HEK293 (cell line): ENCODE measurements around the gene ADGRF3.
"Not testable (repeated sequence)": the region's sequence is repeated elsewhere in the genome, so short reads cannot be mapped to it uniquely, and the experiment has no call there.

Experiments used
- CTCF ChIA-PET: fragments of 350-600 bp; formaldehyde crosslinking; extraction: SDS; loops from one replicate; lab custom pipeline; 2021; ENCODE audit warnings: antibody characterized with exemption; lab: Yijun Ruan, JAX
- POLR2A ChIA-PET: fragments of 300-600 bp; formaldehyde crosslinking; extraction: SDS; loops from one replicate; lab custom pipeline; 2020; ENCODE audit warnings: antibody characterized with exemption, inconsistent platforms; lab: Yijun Ruan, JAX
- H3K27ac ChIP-seq: fragments of 200-500 bp; sonication (Bioruptor generic); 2 replicates; pipeline ENCODE4 v1.5.1; 2014; ENCODE audit warnings: low read depth, low read length, control low read depth, inconsistent platforms; ENCODE audit errors: extremely low read depth
- H3K36me3 ChIP-seq, 2 experiments: fragments of 200-500 bp in 1 of 2; sonication (Bioruptor generic) in 1 of 2; 1 replicate in 1 of 2; 2 replicates in 1 of 2; pipeline ENCODE4 v1.5.1; 2014 to 2017; ENCODE audit warnings: inconsistent platforms in 2 of 2, low read length in 2 of 2; ENCODE audit not compliant: control insufficient read depth in 2 of 2, insufficient read depth in 1 of 2
- H3K4me1 ChIP-seq: fragments of 200-500 bp; sonication (Bioruptor generic); 2 replicates; pipeline ENCODE4 v1.5.1; 2014; ENCODE audit warnings: mild to moderate bottlenecking, low read length, inconsistent platforms; ENCODE audit not compliant: control insufficient read depth, insufficient read depth
- H3K4me3 ChIP-seq: 2 replicates; pipeline ENCODE4 v1.5.1; 2011; ENCODE audit warnings: low read depth, mild to moderate bottlenecking, control low read depth, low read length, moderate library complexity
- H3K9me3 ChIP-seq: fragments of 200-500 bp; sonication (Bioruptor generic); 2 replicates; pipeline ENCODE4 v1.5.1; 2014; ENCODE audit warnings: low read depth, low read length, inconsistent platforms; ENCODE audit not compliant: control insufficient read depth, insufficient read depth
- GLI2 ChIP-seq: fragments of 450-650 bp; formaldehyde crosslinking; IDR thresholded peaks from 2 replicates; pipeline ENCODE4; 2017; ENCODE audit warnings: missing biosample characterization, missing genetic modification characterization, low read depth, borderline replicate concordance
- KLF1 ChIP-seq: fragments of 450-650 bp; formaldehyde crosslinking; IDR thresholded peaks from 2 replicates; pipeline ENCODE4 v1.5.1; 2016; ENCODE audit warnings: missing biosample characterization, missing genetic modification characterization
- REST ChIP-seq: fragments of 450-650 bp; formaldehyde crosslinking; IDR thresholded peaks from 2 replicates; pipeline ENCODE4 v1.5.1; 2016; ENCODE audit warnings: missing biosample characterization, missing genetic modification characterization
- TCF7L2 ChIP-seq: IDR thresholded peaks from 2 replicates; pipeline ENCODE4 v1.6.1; 2011; ENCODE audit warnings: low read depth, mild to moderate bottlenecking, inconsistent platforms, low read length, moderate library complexity, borderline replicate concordance
- ZBTB10 ChIP-seq: fragments of 450-650 bp; formaldehyde crosslinking; IDR thresholded peaks from 2 replicates; pipeline ENCODE4 v1.5.1; 2016; ENCODE audit warnings: missing biosample characterization, missing genetic modification characterization
- ZNF169 ChIP-seq: fragments of 450-650 bp; formaldehyde crosslinking; IDR thresholded peaks from 2 replicates; pipeline ENCODE4 v1.5.1; 2016; ENCODE audit warnings: missing biosample characterization, missing genetic modification characterization
- ZNF19 ChIP-seq: fragments of 450-650 bp; formaldehyde crosslinking; IDR thresholded peaks from 2 replicates; pipeline ENCODE4; 2016; ENCODE audit warnings: missing biosample characterization, missing genetic modification characterization, low read depth
- ZNF274 ChIP-seq, 2 experiments: fragments of 200-500 bp in 1 of 2; fragments of 450-650 bp in 1 of 2; sonication (Bioruptor generic) in 1 of 2; formaldehyde crosslinking in 1 of 2; IDR thresholded peaks; 2 replicates each; pipeline versions ENCODE4 v1.5.1 to v1.6.1; 2014 to 2016; ENCODE audit warnings: borderline replicate concordance in 1 of 2, inconsistent platforms in 1 of 2, low read length in 1 of 2, missing biosample characterization in 1 of 2, missing genetic modification characterization in 1 of 2
- ZNF510 ChIP-seq: fragments of 450-650 bp; formaldehyde crosslinking; IDR thresholded peaks from 2 replicates; pipeline ENCODE4 v1.5.1; 2018; ENCODE audit warnings: mild to moderate bottlenecking, missing genetic modification characterization, missing biosample characterization; ENCODE audit not compliant: insufficient replicate concordance
- ZNF558 ChIP-seq: fragments of 450-650 bp; formaldehyde crosslinking; IDR thresholded peaks from 2 replicates; pipeline ENCODE4 v1.5.1; 2016; ENCODE audit warnings: missing biosample characterization, missing genetic modification characterization
- ZNF621 ChIP-seq: fragments of 450-650 bp; formaldehyde crosslinking; IDR thresholded peaks from 2 replicates; pipeline ENCODE4 v1.5.1; 2017; ENCODE audit warnings: missing biosample characterization, missing genetic modification characterization
- ZNF791 ChIP-seq: fragments of 450-650 bp; formaldehyde crosslinking; IDR thresholded peaks from 2 replicates; pipeline ENCODE4 v1.5.1; 2016; ENCODE audit warnings: missing biosample characterization, missing genetic modification characterization
- ZNF830 ChIP-seq: fragments of 450-650 bp; IDR thresholded peaks from 2 replicates; pipeline ENCODE4 v1.5.0; 2018; ENCODE audit warnings: missing biosample characterization, missing genetic modification characterization, low read depth, mild to moderate bottlenecking, moderate library complexity
- ZSCAN30 ChIP-seq: fragments of 450-650 bp; IDR thresholded peaks from 2 replicates; pipeline ENCODE4 v1.5.1; 2018; ENCODE audit warnings: missing biosample characterization, mild to moderate bottlenecking, missing genetic modification characterization, moderate library complexity
- TF ChIP-seq, protein P1 (sequence below): fragments of 450-650 bp; formaldehyde crosslinking; IDR thresholded peaks from 2 replicates; pipeline ENCODE4 v1.5.1; 2016; ENCODE audit warnings: missing biosample characterization, missing genetic modification characterization
- TF ChIP-seq, protein P2 (sequence below): fragments of 450-650 bp; formaldehyde crosslinking; IDR thresholded peaks from 2 replicates; pipeline ENCODE4 v1.5.1; 2017; ENCODE audit warnings: missing biosample characterization, missing genetic modification characterization
- TF ChIP-seq, protein P3 (sequence below): fragments of 450-650 bp; formaldehyde crosslinking; IDR thresholded peaks from 2 replicates; pipeline ENCODE4 v1.5.1; 2017; ENCODE audit warnings: missing biosample characterization, missing genetic modification characterization

Gene ADGRF3

GRCh38 chr2:26270373-26270772, 76.2 kb downstream of the ADGRF3 start:
- POLR2A ChIA-PET: no interaction called here
- TF ChIP-seq ZNF274 (IDR thresholded peaks at IDR 0.05; ENCODE audit: low read length) (no peak), ZNF274 (tag by site-specific recombination; IDR thresholded peaks at IDR 0.05; ENCODE audit: borderline replicate concordance) (no peak), REST (tag by site-specific recombination) (no peak), ZNF169 (no peak), ZNF510 (no peak)
- TF ChIP-seq, protein P1, sequence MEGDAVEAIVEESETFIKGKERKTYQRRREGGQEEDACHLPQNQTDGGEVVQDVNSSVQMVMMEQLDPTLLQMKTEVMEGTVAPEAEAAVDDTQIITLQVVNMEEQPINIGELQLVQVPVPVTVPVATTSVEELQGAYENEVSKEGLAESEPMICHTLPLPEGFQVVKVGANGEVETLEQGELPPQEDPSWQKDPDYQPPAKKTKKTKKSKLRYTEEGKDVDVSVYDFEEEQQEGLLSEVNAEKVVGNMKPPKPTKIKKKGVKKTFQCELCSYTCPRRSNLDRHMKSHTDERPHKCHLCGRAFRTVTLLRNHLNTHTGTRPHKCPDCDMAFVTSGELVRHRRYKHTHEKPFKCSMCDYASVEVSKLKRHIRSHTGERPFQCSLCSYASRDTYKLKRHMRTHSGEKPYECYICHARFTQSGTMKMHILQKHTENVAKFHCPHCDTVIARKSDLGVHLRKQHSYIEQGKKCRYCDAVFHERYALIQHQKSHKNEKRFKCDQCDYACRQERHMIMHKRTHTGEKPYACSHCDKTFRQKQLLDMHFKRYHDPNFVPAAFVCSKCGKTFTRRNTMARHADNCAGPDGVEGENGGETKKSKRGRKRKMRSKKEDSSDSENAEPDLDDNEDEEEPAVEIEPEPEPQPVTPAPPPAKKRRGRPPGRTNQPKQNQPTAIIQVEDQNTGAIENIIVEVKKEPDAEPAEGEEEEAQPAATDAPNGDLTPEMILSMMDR (tag by site-specific recombination): no peak
- TF ChIP-seq, protein P2, sequence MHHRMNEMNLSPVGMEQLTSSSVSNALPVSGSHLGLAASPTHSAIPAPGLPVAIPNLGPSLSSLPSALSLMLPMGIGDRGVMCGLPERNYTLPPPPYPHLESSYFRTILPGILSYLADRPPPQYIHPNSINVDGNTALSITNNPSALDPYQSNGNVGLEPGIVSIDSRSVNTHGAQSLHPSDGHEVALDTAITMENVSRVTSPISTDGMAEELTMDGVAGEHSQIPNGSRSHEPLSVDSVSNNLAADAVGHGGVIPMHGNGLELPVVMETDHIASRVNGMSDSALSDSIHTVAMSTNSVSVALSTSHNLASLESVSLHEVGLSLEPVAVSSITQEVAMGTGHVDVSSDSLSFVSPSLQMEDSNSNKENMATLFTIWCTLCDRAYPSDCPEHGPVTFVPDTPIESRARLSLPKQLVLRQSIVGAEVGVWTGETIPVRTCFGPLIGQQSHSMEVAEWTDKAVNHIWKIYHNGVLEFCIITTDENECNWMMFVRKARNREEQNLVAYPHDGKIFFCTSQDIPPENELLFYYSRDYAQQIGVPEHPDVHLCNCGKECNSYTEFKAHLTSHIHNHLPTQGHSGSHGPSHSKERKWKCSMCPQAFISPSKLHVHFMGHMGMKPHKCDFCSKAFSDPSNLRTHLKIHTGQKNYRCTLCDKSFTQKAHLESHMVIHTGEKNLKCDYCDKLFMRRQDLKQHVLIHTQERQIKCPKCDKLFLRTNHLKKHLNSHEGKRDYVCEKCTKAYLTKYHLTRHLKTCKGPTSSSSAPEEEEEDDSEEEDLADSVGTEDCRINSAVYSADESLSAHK: no peak
- Histone ChIP-seq H3K27ac (no peak overlapping the region), H3K4me1 (peaks cover 12% of the 10 kb centered on the region), H3K4me3 (no peak overlapping the region), H3K36me3 (peaks cover 4 to 7% of the 10 kb centered on the region in 2 experiments), H3K9me3 (no peaks in the 10 kb centered on the region)
- CTCF ChIA-PET: no interaction called here

DNA sequence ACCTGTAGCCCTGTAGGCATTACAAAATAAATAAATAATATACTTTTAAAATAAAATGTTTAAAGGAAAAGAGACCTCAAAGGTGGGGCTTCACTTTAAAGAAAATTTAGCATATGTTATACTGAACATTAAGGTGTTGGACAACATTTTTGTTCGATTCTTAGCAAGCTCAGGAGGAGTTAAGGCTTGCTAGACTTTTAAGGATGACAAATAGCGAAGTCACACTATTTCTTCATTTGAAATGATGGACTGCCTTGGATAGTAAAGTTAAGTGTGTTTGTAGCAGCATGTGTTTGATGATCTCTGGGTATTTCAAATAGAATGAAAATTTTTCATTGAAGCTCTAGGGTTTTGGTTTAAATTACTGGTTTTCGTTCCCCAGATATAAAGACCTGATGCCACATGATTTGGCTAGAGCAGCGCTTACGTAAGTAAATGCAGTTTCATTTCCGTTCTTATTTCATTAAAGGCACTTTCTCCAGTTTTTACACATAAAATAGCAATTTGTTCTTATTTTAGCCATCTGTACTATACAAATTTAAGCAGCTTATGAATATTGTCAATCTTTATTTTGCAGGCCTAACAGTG, 76.9 kb downstream of the ADGRF3 start:
- peaks cover 12% of the 10 kb centered on the region for H3K4me1 ChIP-seq
- TF ChIP-seq TCF7L2: no peak
- TF ChIP-seq GLI2 (tag by site-specific recombination): no peak
- no peak for TF ChIP-seq ZSCAN30
- no peak for TF ChIP-seq ZNF558 (tag by site-specific recombination)
- no peak for TF ChIP-seq ZBTB10
- TF ChIP-seq, protein P3, sequence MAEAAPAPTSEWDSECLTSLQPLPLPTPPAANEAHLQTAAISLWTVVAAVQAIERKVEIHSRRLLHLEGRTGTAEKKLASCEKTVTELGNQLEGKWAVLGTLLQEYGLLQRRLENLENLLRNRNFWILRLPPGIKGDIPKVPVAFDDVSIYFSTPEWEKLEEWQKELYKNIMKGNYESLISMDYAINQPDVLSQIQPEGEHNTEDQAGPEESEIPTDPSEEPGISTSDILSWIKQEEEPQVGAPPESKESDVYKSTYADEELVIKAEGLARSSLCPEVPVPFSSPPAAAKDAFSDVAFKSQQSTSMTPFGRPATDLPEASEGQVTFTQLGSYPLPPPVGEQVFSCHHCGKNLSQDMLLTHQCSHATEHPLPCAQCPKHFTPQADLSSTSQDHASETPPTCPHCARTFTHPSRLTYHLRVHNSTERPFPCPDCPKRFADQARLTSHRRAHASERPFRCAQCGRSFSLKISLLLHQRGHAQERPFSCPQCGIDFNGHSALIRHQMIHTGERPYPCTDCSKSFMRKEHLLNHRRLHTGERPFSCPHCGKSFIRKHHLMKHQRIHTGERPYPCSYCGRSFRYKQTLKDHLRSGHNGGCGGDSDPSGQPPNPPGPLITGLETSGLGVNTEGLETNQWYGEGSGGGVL (tag by site-specific recombination): no peak
- no peak for TF ChIP-seq ZNF791
- TF ChIP-seq ZNF19 (tag by site-specific recombination): no peak
- TF ChIP-seq ZNF830 (tag by site-specific recombination): no peak
- TF ChIP-seq ZNF621 (tag by site-specific recombination): no peak
- no peak for TF ChIP-seq KLF1 (tag by site-specific recombination)
- no peaks in the 10 kb centered on the region for H3K9me3 ChIP-seq
- POLR2A ChIA-PET: no interaction called here
- H3K36me3 ChIP-seq: peaks cover 4 to 8% of the 10 kb centered on the region in 2 experiments
- H3K27ac ChIP-seq: no peak overlapping the region
- H3K4me3 ChIP-seq: no peak overlapping the region
- CTCF ChIA-PET: interaction anchor here (1.2 kb wide), 1 partner anchor 309 kb away, joined by 6 read pairs; no protein-coding TSS in a partner anchor

DNA sequence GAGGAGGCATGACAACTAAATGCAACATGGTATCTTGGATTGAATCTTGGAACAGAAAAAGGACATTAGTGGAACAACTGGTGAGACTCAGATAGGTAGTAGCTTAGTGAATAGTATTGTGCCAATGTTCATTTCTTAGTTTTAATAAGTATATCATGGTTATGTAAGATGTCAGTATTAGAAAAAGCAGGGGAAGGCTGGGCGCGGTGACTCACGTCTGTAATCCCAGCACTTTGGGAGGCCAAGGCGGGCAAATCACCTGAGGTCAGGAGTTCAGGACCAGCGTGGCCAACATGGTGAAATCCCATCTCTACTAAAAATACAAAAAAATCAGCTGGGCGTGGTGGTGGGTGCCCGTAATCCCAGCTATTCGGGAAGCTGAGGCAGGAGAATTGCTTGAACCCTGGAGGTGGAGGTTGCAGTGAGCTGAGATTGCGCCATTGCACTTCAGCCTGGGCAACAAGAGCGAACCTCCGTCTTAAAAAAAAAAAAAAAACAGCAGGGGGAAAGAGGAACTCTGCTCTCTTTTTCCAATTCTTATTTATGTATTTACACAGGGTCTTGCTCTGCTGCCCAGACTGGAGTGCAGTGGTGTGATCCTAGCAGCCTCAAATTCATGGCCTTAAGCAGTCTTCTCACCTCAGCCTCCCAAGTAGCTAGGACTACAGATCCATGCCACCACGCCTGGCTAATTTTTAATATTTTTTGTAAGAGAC, 77.8 kb downstream of the ADGRF3 start:
- H3K4me1 ChIP-seq, H3K36me3 ChIP-seq, H3K27ac ChIP-seq, H3K9me3 ChIP-seq, H3K4me3 ChIP-seq: not testable (repeated sequence)
- CTCF ChIA-PET: interaction anchor here (1.2 kb wide), 1 partner anchor 309 kb away, joined by 6 read pairs; no protein-coding TSS in a partner anchor
- POLR2A ChIA-PET: interaction anchor here (0.6 kb wide), 1 partner anchor 1699 kb away, joined by 4 read pairs; no protein-coding TSS in a partner anchor
